IPS-NIHi7 (cell line): ENCODE measurements around the gene PTPRT.

Experiments
- DNase-seq: peaks from one replicate; pipeline ENCODE4 v3.0.0; 2012; ENCODE audit warnings: mixed read lengths; ENCODE audit errors: extremely low spot score

Gene PTPRT

DNA sequence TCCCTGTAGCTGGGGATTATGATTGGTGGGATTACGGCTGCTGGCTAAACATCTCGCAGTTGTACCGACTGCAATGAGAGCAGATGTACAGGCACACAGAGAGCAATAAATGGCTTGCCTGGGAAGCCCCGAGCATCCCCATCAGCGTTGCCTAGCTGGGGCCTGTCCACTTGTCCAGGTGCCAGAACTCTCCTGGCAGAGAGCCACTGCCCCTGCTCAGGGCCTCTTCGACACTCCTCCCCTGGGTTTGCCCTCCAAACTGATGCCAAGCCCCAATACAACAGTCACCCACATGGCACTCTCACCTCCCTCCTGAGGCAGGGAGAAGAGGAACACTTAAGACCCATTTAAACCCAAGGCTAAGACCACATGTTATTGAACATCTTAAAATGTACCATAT, 715.1 kb downstream of the PTPRT start:
- DNase-seq = no peak

DNA sequence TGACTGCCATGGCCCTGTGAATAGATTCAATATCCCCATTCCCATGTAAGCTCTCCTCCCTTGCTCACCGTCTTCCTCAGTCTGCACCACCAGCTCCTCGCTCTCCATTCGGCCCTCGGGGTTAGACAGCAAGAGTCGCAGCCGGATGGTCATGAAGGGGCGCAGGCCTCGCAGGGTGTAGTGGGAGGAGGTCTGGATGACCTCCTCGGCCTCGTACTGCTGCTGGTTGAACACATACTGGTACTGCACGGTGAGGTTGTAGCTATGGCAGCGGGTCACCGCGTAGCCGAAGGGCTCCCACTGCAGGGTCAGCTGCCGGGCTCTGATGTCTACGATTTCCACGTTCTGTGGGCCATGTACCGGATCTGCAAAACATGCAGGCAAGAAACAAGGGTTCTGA, 717.5 kb downstream of the PTPRT start:
- no peak for DNase-seq

DNA sequence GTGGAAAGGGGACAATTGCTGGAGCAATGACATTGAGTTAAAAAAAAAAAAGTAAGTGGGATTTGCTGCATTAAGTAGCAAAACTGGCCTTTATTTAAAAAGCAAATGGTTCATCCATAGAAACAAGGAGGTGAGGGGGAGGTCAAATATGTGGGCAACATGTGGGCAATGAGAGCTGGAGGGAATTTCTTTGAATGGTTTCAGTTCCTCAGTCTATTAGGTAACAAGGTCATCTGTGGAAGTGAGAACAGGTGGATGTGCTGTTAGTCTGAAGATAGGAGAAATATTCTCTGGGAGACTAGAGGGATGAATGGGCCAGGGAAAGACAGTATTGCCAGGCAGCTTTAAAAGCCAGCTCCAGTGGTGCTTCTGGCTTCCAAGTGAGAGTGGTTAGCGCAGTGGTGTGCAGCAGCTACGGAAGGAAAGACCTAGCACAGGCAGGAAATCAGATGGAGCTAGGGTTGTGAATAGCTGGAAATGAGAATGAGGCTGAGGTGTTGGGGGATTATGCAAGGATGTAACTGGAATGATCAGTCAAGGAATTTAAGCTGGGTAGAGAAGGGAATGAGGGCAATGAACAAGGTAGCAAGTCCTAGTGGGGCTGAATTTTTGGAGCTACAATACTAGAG, 727.6 kb downstream of the PTPRT start:
- no peak for DNase-seq

DNA sequence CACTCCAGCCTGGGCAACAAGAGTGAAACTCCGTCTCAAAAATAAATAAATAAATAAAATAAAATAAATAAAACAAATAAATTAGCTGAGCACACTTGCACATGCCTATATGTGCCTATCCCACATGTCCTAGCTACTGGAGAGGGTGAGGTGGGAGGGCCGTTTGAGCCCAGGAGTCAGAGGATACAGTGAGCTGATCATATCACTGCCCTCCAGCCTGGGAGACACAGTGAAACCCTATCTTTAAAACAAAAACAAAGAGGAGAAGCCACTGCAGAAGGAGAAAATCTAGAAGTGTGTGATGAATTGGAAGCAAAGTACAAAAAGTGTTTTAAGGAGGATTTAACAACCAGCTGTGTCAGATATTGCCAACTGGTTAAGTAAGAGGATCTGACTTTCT, 728.4 kb downstream of the PTPRT start:
- no peak for DNase-seq

DNA sequence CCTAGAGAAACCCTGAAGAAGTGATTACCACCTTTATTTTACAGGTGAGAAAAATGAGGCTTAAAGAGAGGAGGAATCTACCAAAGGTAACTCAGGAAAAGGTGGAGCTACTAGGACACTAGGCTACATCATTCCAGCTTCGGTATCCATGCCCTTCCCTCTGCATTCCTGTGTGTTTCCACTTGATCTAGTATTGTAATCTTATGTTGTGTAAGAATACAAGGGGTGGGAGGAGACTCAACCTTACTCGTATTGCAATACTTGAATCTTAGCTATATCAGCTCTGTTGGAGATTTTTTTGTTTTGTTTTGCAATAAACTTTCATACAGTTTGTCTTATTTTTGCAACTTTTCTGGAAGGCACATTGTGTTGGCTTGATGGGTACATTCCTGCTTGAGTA, 742.4 kb downstream of the PTPRT start:
- no peak for DNase-seq

DNA sequence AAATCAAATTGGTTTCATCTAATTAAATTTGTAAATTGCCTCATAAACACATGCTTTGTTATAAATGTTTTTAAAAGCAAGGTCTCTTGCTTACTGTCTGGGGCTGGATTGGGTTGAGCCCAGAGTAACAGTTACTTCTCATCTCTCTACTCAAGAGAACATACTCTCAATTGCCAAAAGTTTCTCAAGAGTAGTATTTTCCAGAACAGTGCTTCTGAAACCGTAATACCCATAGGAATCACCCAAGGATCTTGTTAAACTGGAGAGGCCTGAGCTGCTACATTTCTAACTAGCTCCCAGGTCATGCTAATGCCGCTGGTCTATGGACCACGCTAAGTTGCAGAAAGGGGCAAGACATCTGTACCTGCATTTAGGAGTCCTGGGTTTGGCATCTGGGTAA, 744.9 kb downstream of the PTPRT start:
- no peak for DNase-seq

DNA sequence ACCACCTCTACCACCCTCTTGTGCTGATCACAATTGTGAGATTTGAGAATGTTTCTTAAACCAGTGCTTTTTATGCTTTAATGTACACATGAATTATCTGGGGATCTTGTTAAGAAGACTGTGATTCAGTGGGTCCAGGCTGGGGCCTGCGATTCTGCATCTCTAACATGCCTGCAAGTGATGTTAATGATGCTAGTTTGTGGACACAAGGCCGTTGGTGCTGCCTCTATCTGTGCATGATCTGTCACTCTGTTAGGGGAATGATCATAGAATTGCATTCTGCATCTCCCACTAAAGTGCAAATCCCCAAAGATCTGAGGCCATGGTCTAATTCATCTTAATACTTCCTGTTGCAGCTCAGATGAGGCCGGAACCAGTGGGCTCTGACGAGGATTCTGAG, 746.5 kb downstream of the PTPRT start:
- no peak for DNase-seq

DNA sequence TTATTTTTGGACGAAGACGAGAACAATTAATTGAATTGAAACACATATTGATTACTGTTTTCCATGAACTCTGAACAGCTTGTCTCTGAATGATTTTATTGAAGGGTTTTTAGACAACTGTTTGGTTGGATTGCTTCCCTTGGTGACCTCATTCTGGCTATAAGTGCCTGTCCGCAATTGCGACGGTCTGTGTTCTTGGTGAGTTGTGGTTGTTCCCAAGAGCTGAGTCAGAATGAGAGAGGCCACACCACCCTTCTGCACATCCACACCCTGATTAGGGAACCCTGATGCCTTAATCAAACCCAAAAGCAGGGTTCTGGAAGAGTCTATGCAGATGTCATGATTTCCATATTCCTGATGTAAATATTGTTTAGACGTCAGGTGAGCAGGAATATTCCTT, 747.0 kb downstream of the PTPRT start:
- no peak for DNase-seq

DNA sequence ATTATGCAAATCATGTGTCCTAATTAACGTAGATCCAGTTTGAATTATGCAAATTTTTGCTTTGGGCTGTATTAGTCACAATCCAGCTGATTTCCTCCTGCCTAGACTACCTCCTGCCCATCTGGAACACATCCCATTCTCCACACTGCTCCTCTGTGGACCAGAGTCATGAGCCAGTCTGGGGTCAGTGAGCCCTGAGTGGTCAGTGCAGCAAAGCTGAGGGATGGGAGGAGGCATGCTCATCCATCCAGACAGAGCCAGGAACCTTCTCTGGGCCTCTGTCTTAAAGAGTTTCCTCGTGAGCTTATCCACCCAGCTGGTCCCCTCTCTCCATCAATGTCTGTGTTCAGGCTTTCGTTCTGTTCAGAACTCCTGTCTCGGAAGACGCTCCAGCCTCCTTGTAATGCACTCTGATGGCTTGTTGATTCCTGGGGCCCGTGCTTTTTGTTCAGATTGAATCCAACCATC, 747.8 kb downstream of the PTPRT start:
- no peak for DNase-seq

DNA sequence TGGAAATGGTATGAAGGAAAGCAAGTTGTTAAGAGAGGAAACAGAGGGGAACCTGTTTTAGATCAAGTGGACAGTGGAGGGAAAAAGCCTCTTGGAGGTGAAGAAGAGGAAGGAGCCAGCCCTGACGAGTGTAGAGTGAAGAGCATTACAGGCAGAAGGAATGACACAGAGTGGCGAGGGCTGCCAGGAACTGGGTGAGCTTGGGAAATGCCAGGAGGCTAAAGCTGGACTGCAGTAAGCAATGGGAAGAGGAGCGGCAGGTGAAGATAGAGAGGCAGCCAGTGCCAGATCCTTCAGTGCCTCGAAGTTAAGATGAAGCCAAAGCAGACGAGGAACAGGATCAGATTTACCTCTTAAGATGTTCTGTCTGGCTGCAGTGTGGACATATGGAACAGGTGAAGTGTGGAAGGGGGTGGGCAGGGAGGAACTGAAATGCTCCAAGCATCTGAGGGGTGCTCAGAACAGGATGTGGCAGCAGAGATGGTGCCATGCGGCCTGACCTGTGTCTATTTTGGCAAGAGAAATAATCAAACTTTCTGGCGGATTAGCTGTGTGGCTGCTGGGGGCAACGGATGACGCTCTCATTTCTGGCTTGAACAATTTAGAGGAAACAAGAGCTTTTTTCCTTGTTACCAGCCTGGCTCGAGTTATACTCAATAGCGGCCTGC, 748.4 kb downstream of the PTPRT start:
- DNase-seq = no peak

DNA sequence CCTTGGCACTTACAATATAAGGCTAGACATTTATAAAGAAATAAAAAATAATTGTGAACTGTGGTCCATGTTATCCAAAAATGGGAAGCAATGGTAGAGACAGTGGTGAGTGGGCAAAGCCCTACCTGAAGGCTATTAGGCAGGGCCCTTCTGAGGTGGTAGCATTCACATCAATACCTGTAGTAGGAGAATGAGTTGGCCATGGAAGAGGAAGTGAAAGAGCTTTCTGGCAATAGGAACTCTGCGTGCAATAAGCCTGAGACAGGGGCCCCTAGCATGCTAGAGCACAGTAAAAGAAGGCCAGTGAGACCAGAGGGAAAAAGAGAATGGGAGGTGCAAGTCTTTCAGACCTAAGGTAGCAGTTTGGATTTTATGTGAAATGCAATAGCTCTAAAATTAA, 754.5 kb downstream of the PTPRT start:
- no peak for DNase-seq

DNA sequence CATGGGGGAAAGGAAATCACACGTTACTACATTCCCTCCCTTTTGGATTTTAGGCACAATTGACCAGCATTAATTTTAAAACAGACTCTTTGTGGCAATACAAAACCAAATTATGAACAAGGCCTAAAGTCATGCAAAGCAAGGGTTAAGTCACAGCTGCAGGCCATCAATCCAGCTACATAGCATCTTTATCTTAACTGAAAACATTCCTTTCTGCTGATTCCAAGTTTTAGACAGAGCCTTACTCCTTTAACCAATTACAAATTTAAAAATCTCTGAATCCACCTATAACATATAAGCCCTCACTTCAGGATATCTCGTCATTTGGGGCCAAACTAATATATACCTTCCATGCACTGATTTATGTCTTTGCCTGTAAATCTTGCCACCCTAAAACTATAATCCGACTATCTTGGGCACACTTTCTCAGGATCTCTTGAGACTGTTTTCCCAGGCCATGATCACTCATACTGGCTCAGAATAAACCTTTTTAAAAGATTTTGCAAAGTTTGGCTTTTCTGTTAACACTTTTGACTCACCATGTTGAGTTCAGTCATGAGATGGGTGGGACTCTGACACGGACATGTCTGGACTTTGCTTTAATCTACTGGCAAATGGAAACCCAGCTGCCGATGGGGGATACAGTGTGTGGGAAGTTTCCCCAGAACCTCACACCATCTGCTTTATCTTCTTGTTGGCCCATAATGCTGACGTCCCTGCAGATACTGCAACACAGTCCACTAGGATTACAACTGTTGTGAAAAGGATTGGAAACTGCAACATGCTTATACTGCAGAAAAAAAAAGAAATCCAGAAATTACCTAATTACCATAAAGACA, 757.0 kb downstream of the PTPRT start:
- no peak for DNase-seq

DNA sequence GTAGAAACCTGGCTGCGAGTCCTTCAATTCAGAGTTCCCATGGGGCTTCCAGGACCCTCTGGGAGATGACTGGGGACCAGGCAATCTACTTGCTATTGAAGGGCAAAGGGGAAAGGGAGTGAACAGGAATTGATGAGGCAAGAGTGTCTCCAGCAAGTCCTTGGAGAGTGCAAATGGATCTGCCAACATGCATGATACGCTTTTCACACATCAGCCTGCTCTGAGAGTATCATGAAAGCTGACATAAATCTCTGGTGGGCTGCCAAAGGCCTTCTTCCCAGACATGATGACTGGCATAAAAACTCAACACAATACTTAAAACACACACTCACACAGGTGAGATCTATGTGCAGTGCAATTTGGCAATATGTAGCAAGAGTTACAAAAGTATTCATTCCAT, 759.1 kb downstream of the PTPRT start:
- no peak for DNase-seq

DNA sequence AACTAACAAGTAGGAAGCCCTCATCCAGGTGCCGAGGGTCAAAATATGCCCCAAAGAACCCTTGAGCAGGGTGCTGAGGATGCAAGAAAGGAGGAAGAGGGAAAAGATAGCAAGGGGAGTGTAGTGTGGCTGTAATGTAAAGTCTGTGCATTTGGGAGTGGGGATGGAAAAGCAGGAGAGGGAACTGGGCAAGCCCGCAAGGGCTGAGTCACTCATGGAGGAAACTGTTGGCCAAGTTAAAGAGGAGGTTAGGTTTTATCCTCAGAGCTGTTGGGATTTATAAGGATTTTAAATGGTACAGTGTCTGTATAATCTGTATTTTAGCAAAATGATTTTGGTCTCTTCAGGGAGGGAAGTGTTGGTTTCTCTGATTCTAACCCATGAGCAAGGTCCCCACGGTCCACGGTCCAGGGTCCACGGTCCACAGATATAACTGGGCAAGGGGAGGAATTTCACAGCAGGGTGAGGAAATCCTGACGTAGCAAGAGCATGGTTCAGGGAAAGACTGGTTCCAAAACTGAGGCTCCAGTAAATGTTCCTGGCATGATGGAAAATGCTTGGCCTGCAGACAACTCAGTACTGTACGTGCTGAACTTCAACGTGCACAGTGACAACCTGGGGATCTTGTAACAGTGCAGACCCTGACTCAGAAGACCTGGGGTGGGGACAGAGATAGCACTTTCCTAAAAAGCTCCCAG, 759.8 kb downstream of the PTPRT start:
- DNase-seq = no peak

DNA sequence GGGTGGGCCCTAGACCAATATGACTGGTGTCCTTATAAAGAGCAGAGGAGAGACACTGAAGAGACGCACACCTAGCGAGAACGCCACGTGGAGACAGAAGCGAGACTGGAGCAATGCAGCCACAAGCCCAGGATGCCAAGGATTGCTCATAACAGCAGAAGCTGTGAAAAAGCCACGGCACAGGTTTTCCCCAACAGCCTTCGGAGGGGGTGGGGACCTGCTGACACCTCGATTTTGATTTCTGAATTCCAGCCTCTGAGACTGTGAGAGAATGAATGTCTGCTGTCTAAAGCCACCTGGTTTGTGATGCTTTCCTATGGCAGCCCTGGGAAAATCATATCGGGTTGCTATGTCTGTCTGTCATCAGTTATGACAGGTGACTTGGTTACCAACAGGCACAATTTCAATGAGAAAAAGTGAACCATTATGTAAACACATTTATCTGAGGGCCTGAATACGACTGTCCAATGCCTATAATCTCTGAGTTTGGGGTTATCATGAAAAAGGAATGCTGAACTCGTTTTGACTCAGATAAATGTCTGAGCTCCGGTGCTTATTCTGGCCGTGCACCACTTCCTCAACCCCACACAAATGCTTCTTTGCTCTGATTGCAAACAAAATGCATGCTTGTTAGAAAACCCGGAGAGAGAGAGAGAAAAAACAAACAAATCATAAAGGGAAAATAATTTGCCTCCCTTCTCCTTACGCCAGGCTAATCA, 769.7 kb downstream of the PTPRT start:
- DNase-seq = no peak

DNA sequence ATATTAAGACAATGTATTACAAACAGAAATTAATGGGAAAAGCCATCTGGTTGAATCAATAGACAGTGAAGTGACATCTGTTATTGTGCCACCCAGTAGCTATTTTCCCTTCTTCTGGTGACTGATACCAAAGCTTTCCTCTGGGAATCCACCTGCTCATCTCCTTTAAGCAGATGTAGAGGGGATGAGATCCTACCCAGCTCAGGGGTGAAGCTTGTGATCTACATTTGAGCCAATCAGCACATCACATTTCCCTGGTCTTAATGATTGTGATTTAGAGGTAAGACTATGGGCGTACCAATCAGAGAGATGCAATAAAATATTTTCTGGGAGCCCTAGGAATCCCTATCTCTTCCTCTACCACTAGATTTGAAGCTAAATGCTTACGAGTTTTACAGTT, 782.9 kb downstream of the PTPRT start:
- DNase-seq = no peak

DNA sequence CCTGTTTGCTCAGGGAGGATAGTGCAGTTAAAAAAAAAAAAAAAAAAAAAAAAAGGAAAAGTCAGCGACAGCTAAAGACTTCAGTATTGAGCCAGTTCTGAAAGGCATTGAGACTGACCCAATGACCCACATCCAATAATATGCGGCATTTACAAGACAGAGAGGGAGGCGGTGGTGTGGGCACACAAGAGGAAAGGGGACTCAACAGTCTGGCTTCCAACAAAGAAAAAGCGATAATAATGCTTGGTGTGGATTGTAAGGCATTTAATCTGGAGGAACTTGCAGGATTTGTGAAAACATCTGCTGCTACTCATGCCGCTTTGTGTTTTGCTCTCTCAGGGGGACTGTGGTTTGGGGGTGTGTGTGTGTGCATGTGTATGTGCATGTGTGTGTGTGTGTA, 787.3 kb downstream of the PTPRT start:
- DNase-seq = no peak

DNA sequence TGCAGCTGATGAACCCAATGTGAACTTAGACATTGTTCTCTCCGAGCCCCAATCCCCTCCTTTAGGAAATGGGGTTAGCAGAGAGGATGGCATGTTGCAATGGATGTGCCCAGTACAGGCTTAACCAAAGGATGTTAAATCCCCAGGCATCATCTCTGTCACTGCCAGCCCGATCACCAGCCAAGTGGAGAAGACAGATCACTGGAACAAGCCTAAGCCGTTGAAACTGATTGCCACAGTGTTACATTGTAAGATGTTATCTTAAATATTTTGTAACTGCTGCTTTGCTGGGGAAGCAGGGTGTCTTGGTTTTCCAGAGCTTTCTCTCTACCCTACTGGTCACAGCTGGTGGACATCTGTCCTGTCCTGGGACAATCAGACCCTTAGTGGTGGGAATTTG, 788.1 kb downstream of the PTPRT start:
- DNase-seq = no peak

DNA sequence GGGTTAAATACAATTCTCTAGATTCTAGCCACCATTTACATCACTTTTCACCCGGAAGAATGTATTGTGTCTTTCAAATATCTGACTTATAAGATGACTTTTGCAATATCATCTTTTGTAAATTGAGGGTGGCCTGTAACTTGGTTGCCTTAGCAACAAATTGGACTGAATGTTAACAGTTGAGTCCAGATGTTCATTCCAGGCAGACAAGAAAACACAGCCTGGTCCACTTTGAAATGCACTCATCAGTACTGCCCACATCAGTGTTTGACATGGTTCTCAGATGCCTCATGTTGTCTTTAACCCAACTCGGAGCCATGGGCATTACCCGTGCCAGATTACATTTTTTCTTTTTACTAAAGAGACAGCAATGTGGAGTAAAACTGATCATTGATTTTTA, 789.9 kb downstream of the PTPRT start:
- DNase-seq = no peak

DNA sequence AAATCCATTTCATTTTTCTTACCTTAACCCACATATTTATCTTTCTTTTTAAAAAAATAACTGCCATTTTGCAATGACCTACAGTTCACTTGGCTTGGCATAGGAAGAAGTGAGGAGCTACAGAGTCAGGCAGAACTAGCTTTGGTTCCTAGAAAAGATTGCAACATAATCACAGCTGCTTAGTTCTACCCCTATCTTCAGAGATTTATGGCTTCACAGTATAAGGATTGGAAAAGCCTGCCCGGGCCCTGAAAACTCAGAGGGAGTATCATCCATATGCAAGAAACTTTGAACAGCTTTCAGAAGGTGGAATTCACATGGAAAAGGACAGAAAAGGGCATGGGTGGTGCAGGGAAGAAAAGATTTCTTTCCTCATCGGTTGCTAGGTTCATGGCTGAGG, 797.3 kb downstream of the PTPRT start:
- DNase-seq = no peak

DNA sequence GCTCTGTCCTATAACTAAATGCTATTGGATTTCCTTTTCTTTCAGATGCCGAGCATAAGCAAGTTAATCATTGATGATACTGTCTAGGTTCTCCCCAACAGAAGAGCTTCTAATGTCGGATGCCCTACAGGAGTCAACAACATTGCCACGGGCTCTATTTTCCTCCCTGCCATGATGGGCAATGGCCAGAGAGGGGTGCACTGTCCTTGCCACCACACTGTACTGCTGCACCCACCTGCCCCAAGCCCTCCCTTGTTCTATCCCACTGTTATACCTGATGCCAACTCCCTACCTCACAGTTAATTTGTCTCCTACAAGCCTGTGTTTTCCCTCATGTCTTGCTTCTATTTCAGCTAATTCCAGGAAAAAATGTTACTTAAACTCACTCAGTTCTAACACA, 797.9 kb downstream of the PTPRT start:
- DNase-seq = no peak

DNA sequence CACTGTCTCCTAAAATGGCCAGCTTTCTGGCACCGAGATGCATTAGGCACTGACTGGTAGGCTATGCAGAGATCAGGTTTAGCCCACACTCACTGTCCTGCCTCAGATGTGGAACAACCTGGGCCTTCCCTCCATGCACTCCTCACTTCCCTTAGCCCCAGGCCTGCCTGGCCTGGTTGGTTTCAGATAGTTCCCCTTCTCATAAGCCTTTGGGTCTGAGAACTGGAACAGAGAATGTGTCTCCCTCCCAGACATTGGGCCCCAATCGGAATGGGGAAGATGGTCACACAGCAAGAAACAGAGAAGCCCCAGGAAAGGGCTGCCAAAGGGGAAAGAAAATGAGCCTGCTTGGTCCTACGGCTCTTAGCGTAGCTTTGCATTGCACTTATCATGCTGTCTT, 809.4 kb downstream of the PTPRT start:
- no peak for DNase-seq
